ENCODE measurements around the gene HK3. TPM values are rescaled to one million over a fixed set of nuclear protein-coding genes. Genes with fewer than 3 reads are reported as not detected.
A peak's percentile ranks its signal among the peaks of the same experiment; 100 is the strongest.

The HK3 gene
- total and polyA plus RNA-seq, 9 of the 15 experiments (the other 6 are each of a cell fraction or from before 2014, with no cell fraction given), result 0.16 TPM; not detected in 8

DNA sequence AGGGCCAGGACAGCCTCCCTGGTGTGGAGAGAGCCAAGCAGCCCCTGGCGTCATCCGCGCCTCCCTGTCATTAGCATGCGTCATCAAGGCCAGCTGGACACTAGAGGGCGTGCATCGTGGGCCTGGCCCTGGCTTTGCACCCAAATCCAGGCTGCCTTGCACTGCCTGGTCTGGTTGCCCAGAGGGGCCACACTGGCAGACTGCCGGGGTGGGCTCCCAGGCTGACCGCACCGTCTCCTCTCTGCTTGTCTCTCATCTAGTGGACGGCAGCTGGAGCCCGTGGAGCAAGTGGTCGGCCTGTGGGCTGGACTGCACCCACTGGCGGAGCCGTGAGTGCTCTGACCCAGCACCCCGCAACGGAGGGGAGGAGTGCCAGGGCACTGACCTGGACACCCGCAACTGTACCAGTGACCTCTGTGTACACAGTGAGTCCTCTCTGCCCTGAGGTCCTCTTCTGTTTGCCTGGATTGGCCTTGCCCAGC lies 29.0 kb downstream of the HK3 start (continued):
- peak; percentile 78 for TF ChIP-seq JUN (IDR thresholded peaks at IDR 0.05; ENCODE audit: borderline replicate concordance, low read depth, low read length)
- peak; percentile 94 for TF ChIP-seq JUN (CRISPR knock-in tag; IDR thresholded peaks at IDR 0.05; ENCODE audit: borderline replicate concordance)
- TF ChIP-seq ZNF318 (IDR thresholded peaks at IDR 0.05; ENCODE audit: borderline replicate concordance in 1 of 2, low read depth in 1 of 2), result no peak
- TF ChIP-seq PTRF (tag; IDR thresholded peaks at IDR 0.05), result no peak
- TF ChIP-seq, protein P1, sequence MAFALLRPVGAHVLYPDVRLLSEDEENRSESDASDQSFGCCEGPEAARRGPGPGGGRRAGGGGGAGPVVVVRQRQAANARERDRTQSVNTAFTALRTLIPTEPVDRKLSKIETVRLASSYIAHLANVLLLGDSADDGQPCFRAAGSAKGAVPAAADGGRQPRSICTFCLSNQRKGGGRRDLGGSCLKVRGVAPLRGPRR (CRISPR knock-in tag; IDR thresholded peaks at IDR 0.05), result no peak
- no peak for TF ChIP-seq RBM14 (IDR thresholded peaks at IDR 0.05; ENCODE audit: borderline replicate concordance, insufficient read depth, low read depth, low read length)
- no peak for TF ChIP-seq ZNF134 (CRISPR knock-in tag; conservative IDR thresholded peaks at IDR 0.05)
- peak; percentile 54; the same call in 1 of the 2 replicates for TF ChIP-seq RB1 (IDR thresholded peaks at IDR 0.05; ENCODE audit: low read depth)
- TF ChIP-seq STAT5B (CRISPR knock-in tag; IDR thresholded peaks at IDR 0.05), result no peak
- no peak for TF ChIP-seq TBL1XR1 (IDR thresholded peaks at IDR 0.05; ENCODE audit: low read length in 2 of 2)
- TF ChIP-seq FOXK2 (conservative IDR thresholded peaks at IDR 0.05 in 1 of 2, IDR thresholded peaks at IDR 0.05 in 1 of 2; ENCODE audit: low read depth in 2 of 2), result no peak
- TF ChIP-seq ZSCAN29 (IDR thresholded peaks at IDR 0.05), result no peak
- no peak for TF ChIP-seq XRCC4 (IDR thresholded peaks at IDR 0.05; ENCODE audit: extremely low read depth, insufficient read depth, insufficient read length)
- TF ChIP-seq CREB3 (tag; conservative IDR thresholded peaks at IDR 0.05; ENCODE audit: low read depth), result no peak
- no peak for TF ChIP-seq ELF1 (tag; IDR thresholded peaks at IDR 0.05)
- peak; percentile 51 for TF ChIP-seq PKNOX1 (IDR thresholded peaks at IDR 0.05)
- no peak for TF ChIP-seq RBM34 (IDR thresholded peaks at IDR 0.05; ENCODE audit: borderline replicate concordance, insufficient read depth, low read length)
- no peak for TF ChIP-seq IFI16 (CRISPR knock-in tag; IDR thresholded peaks at IDR 0.05)
- no peak for TF ChIP-seq SMAD4 (CRISPR knock-in tag; conservative IDR thresholded peaks at IDR 0.05)

Measured in K562 (cell line).